GM23338 (cell line): ENCODE measurements around the gene LRRC3C. TPM values are rescaled to one million over a fixed set of nuclear protein-coding genes. Genes with fewer than 3 reads are reported as not detected.

Experiments
- ATAC-seq: fragments of 200-7000 bp; cut with Tn5 transposase; 3 replicates; pipeline ENCODE4 v1.9.1; 2020
- DNase-seq: peaks from one replicate; pipeline ENCODE4 v3.0.0-alpha.2; 2015; ENCODE audit warnings: low spot score
- H2AFZ ChIP-seq: fragments of 200-600 bp; sonication (generic); 2 replicates; pipeline ENCODE4 v1.8.0; 2016; ENCODE audit warnings: antibody characterized with exemption, mild to moderate bottlenecking, moderate library complexity
- H3F3A ChIP-seq: fragments of 200-600 bp; sonication (generic); replicated peaks from 2 replicates; pipeline ENCODE4 v1.8.0; 2017; ENCODE audit warnings: antibody characterized with exemption, mixed run types, low read depth
- H3K27ac ChIP-seq: fragments of 200-600 bp; sonication (generic); 2 replicates; pipeline ENCODE4 v1.6.1; 2016; ENCODE audit warnings: low read depth
- H3K27me3 ChIP-seq: fragments of 200-600 bp; sonication (generic); 2 replicates; pipeline ENCODE4 v1.8.0; 2016; ENCODE audit warnings: mild to moderate bottlenecking, mixed run types, moderate library complexity; ENCODE audit not compliant: insufficient read depth
- H3K36me3 ChIP-seq: fragments of 200-600 bp; sonication (generic); 2 replicates; pipeline ENCODE4 v1.8.0; 2016; ENCODE audit warnings: mild to moderate bottlenecking; ENCODE audit not compliant: insufficient read depth
- H3K4me1 ChIP-seq: fragments of 200-600 bp; sonication (generic); 2 replicates; pipeline ENCODE4 v1.8.0; 2016; ENCODE audit warnings: mild to moderate bottlenecking, moderate library complexity; ENCODE audit not compliant: insufficient read depth
- H3K4me2 ChIP-seq: fragments of 200-600 bp; sonication (generic); 2 replicates; pipeline ENCODE4 v1.7.1; 2017; ENCODE audit warnings: mixed run types
- H3K4me3 ChIP-seq: fragments of 200-600 bp; sonication (generic); 2 replicates; pipeline ENCODE4 v1.6.1; 2016; ENCODE audit warnings: mixed run types
- H3K79me2 ChIP-seq: fragments of 200-600 bp; sonication (generic); replicated peaks from 2 replicates; pipeline ENCODE4 v1.8.0; 2017; ENCODE audit warnings: mild to moderate bottlenecking; ENCODE audit not compliant: insufficient read depth
- H3K9me2 ChIP-seq: fragments of 200-600 bp; sonication (generic); 2 replicates; pipeline ENCODE4 v1.8.0; 2017; ENCODE audit not compliant: insufficient read depth
- H4K20me1 ChIP-seq: fragments of 200-600 bp; sonication (generic); replicated peaks from 2 replicates; pipeline ENCODE4 v1.8.0; 2017; ENCODE audit warnings: mild to moderate bottlenecking; ENCODE audit not compliant: insufficient read depth
- H3K27ac Mint-ChIP-seq: 2 replicates; pipeline ENCODE4 v1.8.0; 2020; ENCODE audit warnings: inconsistent platforms, mild to moderate bottlenecking, moderate library complexity, mixed read lengths
- H3K27me3 Mint-ChIP-seq: 3 replicates; pipeline ENCODE4 v1.8.0; 2022; ENCODE audit warnings: low read depth, mild to moderate bottlenecking, moderate library complexity, mixed read lengths, inconsistent platforms; ENCODE audit not compliant: insufficient read depth, poor library complexity
- H3K36me3 Mint-ChIP-seq: 3 replicates; pipeline ENCODE4 v1.8.0; 2021; ENCODE audit warnings: low read depth, mild to moderate bottlenecking, inconsistent platforms, moderate library complexity, mixed read lengths
- H3K4me1 Mint-ChIP-seq: 3 replicates; pipeline ENCODE4 v1.8.0; 2020; ENCODE audit warnings: mild to moderate bottlenecking, inconsistent platforms, mixed read lengths
- H3K4me3 Mint-ChIP-seq: 3 replicates; pipeline ENCODE4 v1.8.0; 2021; ENCODE audit warnings: moderate library complexity, mild to moderate bottlenecking, inconsistent platforms, mixed read lengths
- H3K9me3 Mint-ChIP-seq: 3 replicates; pipeline ENCODE4 v1.8.0; 2020; ENCODE audit warnings: moderate library complexity, mild to moderate bottlenecking, inconsistent platforms, mixed read lengths
- CREB1 ChIP-seq: fragments of 250-450 bp; sonication (Bioruptor Pico); IDR thresholded peaks from 2 replicates; pipeline ENCODE4 v1.5.0; 2020; ENCODE audit warnings: low read depth, mild to moderate bottlenecking, moderate library complexity
- CTCF ChIP-seq, 2 experiments: fragments of 200-600 bp in 1 of 2; sonication (generic) in 1 of 2; conservative IDR thresholded peaks; 2 replicates each; pipeline versions ENCODE4 v1.5.1 to v1.6.1; 2016 to 2017; ENCODE audit warnings: antibody characterized with exemption in 2 of 2, low read depth in 2 of 2, mild to moderate bottlenecking in 2 of 2, moderate library complexity in 1 of 2
- EZH2 ChIP-seq: fragments of 200-600 bp; sonication (generic); IDR thresholded peaks from one replicate; pipeline ENCODE4 v1.8.0; 2017; ENCODE audit warnings: antibody characterized with exemption, mild to moderate bottlenecking, low read depth; ENCODE audit not compliant: unreplicated experiment
- EZH2phosphoT487 ChIP-seq: fragments of 200-600 bp; sonication (generic); IDR thresholded peaks from one replicate; pipeline ENCODE4 v1.8.1; 2018; ENCODE audit warnings: antibody characterized with exemption; ENCODE audit not compliant: unreplicated experiment
- JUNB ChIP-seq: IDR thresholded peaks from one replicate; pipeline ENCODE4 v1.6.1; 2016; ENCODE audit warnings: antibody characterized with exemption; ENCODE audit not compliant: unreplicated experiment
- NANOG ChIP-seq: IDR thresholded peaks from 2 replicates; pipeline ENCODE4 v1.6.1; 2016; ENCODE audit warnings: antibody characterized with exemption, borderline replicate concordance
- POLR2AphosphoS5 ChIP-seq: IDR thresholded peaks from 2 replicates; pipeline ENCODE4 v1.6.1; 2016; ENCODE audit warnings: antibody characterized with exemption, low read depth
- REST ChIP-seq: IDR thresholded peaks from one replicate; pipeline ENCODE4 v1.6.1; 2018; ENCODE audit warnings: antibody characterized with exemption; ENCODE audit not compliant: unreplicated experiment
- STAT1 ChIP-seq: IDR thresholded peaks from one replicate; pipeline ENCODE4 v1.6.1; 2016; ENCODE audit warnings: antibody characterized with exemption; ENCODE audit not compliant: unreplicated experiment
- ZNF114 ChIP-seq: fragments of 250-450 bp; sonication (Bioruptor Pico); IDR thresholded peaks from 2 replicates; pipeline ENCODE4 v1.5.0; 2020; ENCODE audit warnings: mild to moderate bottlenecking, moderate library complexity
- ZNF331 ChIP-seq: fragments of 250-450 bp; sonication (Bioruptor Pico); IDR thresholded peaks from 2 replicates; pipeline ENCODE4 v1.5.0; 2020; ENCODE audit warnings: low read depth, mild to moderate bottlenecking, moderate library complexity
- polyA plus RNA-seq: library from polyadenylated mRNA; unstranded; fragments of >200 nt; fragmentation: Nextera tagmentation; extraction: Ambion mirVana; gene quantifications from 2 replicates; pipeline ENCODE4 v1.2.1, GENCODE V29; 2016
- total RNA-seq: library from RNA; depleted of rRNA; stranded (reverse); fragments of >200 nt; shearing (Covaris generic); gene quantifications from 2 replicates; pipeline ENCODE4 v1.2.3, GENCODE V29; 2014
- TF ChIP-seq, protein P1 (sequence below): IDR thresholded peaks from 2 replicates; pipeline ENCODE4 v1.6.1; 2016; ENCODE audit warnings: antibody characterized with exemption
- TF ChIP-seq, protein P2 (sequence below): fragments of 250-450 bp; sonication (Bioruptor Pico); IDR thresholded peaks from 2 replicates; pipeline ENCODE4 v1.5.0; 2020; ENCODE audit warnings: mild to moderate bottlenecking, moderate library complexity

The LRRC3C gene
- total and polyA plus RNA-seq, 2 experiments from 2014 or later: 0.24 TPM; not detected in 1

DNA sequence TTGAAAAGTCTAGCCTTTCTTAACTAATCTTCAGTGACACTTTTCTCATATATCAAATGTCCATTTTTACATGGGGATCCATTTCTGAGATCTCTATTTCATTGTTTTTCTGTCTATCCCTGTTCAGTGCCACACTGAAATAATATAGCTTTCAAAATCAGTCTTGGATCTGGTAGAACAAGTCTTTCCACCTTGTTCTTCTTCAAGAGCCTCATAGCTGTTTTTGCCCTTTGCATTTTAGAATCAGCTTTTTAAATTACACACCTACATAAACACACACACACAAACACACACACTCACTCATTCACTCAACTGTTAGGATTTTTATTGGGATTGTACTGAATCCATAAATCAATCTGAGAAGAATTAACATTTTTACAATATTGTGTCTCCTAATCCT lies 28.3 kb upstream of the LRRC3C start:
- no peak overlapping the region for H3K4me3 ChIP-seq
- DNase-seq (no peak), ATAC-seq (no peak)
- no peak overlapping the region for H3K27ac Mint-ChIP-seq
- no peak overlapping the region for H2AFZ ChIP-seq
- no peaks in the 10 kb centered on the region for H3K4me1 Mint-ChIP-seq
- H3K27me3 ChIP-seq: no peaks in the 10 kb centered on the region
- no peaks in the 10 kb centered on the region for H3K9me3 Mint-ChIP-seq
- H3K4me2 ChIP-seq: no peak overlapping the region
- no peaks in the 10 kb centered on the region for H3F3A ChIP-seq
- no peak overlapping the region for H3K27ac ChIP-seq
- H3K36me3 ChIP-seq: no peaks in the 10 kb centered on the region
- no peak overlapping the region for H3K4me3 Mint-ChIP-seq
- H3K79me2 ChIP-seq: no peaks in the 10 kb centered on the region
- no peaks in the 10 kb centered on the region for H3K4me1 ChIP-seq
- TF ChIP-seq NANOG (no peak), ZNF114 (CRISPR knock-in tag) (no peak), CREB1 (CRISPR knock-in tag) (no peak), EZH2 (no peak), STAT1 (no peak), JUNB (no peak), ZNF331 (no peak), CTCF (conservative IDR thresholded peaks at IDR 0.05; ENCODE audit: low read depth in 2 of 2) (no peak), EZH2phosphoT487 (no peak), REST (no peak), POLR2AphosphoS5 (no peak)
- TF ChIP-seq, protein P1, sequence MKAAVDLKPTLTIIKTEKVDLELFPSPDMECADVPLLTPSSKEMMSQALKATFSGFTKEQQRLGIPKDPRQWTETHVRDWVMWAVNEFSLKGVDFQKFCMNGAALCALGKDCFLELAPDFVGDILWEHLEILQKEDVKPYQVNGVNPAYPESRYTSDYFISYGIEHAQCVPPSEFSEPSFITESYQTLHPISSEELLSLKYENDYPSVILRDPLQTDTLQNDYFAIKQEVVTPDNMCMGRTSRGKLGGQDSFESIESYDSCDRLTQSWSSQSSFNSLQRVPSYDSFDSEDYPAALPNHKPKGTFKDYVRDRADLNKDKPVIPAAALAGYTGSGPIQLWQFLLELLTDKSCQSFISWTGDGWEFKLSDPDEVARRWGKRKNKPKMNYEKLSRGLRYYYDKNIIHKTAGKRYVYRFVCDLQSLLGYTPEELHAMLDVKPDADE: no peak
- TF ChIP-seq, protein P2, sequence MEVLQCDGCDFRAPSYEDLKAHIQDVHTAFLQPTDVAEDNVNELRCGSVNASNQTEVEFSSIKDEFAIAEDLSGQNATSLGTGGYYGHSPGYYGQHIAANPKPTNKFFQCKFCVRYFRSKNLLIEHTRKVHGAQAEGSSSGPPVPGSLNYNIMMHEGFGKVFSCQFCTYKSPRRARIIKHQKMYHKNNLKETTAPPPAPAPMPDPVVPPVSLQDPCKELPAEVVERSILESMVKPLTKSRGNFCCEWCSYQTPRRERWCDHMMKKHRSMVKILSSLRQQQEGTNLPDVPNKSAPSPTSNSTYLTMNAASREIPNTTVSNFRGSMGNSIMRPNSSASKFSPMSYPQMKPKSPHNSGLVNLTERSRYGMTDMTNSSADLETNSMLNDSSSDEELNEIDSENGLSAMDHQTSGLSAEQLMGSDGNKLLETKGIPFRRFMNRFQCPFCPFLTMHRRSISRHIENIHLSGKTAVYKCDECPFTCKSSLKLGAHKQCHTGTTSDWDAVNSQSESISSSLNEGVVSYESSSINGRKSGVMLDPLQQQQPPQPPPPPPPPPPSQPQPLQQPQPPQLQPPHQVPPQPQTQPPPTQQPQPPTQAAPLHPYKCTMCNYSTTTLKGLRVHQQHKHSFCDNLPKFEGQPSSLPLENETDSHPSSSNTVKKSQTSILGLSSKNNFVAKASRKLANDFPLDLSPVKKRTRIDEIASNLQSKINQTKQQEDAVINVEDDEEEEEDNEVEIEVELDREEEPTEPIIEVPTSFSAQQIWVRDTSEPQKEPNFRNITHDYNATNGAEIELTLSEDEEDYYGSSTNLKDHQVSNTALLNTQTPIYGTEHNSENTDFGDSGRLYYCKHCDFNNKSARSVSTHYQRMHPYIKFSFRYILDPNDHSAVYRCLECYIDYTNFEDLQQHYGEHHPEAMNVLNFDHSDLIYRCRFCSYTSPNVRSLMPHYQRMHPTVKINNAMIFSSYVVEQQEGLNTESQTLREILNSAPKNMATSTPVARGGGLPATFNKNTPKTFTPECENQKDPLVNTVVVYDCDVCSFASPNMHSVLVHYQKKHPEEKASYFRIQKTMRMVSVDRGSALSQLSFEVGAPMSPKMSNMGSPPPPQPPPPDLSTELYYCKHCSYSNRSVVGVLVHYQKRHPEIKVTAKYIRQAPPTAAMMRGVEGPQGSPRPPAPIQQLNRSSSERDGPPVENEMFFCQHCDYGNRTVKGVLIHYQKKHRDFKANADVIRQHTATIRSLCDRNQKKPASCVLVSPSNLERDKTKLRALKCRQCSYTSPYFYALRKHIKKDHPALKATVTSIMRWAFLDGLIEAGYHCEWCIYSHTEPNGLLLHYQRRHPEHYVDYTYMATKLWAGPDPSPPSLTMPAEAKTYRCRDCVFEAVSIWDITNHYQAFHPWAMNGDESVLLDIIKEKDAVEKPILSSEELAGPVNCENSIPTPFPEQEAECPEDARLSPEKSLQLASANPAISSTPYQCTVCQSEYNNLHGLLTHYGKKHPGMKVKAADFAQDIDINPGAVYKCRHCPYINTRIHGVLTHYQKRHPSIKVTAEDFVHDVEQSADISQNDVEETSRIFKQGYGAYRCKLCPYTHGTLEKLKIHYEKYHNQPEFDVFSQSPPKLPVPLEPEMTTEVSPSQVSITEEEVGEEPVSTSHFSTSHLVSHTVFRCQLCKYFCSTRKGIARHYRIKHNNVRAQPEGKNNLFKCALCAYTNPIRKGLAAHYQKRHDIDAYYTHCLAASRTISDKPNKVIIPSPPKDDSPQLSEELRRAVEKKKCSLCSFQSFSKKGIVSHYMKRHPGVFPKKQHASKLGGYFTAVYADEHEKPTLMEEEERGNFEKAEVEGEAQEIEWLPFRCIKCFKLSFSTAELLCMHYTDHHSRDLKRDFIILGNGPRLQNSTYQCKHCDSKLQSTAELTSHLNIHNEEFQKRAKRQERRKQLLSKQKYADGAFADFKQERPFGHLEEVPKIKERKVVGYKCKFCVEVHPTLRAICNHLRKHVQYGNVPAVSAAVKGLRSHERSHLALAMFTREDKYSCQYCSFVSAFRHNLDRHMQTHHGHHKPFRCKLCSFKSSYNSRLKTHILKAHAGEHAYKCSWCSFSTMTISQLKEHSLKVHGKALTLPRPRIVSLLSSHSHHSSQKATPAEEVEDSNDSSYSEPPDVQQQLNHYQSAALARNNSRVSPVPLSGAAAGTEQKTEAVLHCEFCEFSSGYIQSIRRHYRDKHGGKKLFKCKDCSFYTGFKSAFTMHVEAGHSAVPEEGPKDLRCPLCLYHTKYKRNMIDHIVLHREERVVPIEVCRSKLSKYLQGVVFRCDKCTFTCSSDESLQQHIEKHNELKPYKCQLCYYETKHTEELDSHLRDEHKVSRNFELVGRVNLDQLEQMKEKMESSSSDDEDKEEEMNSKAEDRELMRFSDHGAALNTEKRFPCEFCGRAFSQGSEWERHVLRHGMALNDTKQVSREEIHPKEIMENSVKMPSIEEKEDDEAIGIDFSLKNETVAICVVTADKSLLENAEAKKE (CRISPR knock-in tag): no peak
- H3K36me3 Mint-ChIP-seq: no peaks in the 10 kb centered on the region
- no peaks in the 10 kb centered on the region for H3K9me2 ChIP-seq
- no peaks in the 10 kb centered on the region for H4K20me1 ChIP-seq
- H3K27me3 Mint-ChIP-seq: no peaks in the 10 kb centered on the region
